NCI-H2029 (cell line): ENCODE data around the gene TMEM232.
"Not testable (repeated sequence)": the region's sequence is repeated elsewhere in the genome, so short reads cannot be mapped to it uniquely, and the experiment has no call there.

ENCODE experiments used
- DNase-seq: peaks from one replicate; lab custom pipeline; 2025; lab: John Stamatoyannopoulos, UW

The TMEM232 gene

DNA sequence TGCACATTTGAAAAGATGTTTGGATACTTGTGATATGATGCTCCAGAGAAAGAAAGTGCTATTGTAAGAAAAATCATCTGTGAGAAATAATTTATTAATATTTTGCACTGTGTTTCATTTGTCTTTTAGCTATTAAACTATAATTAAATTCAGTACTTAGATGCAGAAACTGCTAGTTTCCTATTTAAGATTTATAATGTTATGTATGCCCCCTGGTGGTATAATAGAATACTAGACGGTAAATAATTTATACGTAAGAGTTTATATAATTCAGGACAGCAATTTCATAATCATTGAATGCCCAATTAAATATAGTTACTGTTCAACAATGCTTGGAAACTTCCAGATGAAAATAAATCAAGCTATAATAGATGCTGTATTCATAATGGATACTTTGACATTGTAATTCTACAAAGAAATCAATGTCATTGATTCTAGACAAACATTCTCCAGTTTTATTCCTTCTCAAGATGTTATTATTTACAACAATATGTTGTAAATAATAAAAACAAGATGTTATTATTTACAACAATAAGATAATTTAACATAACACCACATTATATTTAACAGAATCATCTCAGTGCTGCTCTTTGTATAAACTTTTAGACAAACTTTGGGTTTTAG is 101.0 kb downstream of the TMEM232 start:
- peak; percentile 6 for DNase-seq

DNA sequence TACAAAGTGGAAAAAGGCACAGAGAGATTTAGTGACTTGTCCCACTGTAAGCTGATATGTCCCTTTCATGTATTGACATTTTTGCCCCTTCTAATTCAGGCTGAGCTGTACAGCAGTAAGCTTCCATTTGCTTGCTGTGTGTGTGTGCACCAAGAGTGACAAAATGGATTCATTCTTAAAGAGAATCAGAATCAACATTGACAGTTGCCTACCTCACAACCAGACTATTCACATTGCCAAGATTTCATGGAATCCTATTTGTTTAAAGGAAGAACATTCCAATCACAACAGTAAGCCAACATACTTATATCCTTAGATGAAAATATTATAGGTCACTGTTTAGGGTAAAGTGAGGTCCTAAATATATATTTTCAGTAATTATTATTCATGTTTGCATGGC is 102.6 kb downstream of the TMEM232 start:
- DNase-seq, result no peak

DNA sequence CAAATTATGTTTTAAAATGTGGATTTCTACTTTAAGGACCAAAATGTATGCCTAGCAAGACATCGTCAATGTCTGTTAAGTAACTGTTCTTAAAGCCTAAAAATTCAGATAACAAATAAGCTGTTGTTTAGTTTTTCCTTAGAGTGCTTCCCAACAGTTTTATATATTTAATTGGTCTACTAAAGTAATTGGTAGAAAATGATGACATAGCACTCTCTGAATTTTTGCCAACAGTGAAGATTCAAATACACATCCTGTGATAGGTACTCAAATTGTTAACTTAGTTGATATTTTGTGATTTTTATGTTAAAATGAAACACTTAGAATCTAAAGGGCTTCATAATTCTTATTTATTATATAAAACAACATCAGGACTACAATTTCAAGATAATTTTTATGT is 107.5 kb downstream of the TMEM232 start:
- no peak for DNase-seq

DNA sequence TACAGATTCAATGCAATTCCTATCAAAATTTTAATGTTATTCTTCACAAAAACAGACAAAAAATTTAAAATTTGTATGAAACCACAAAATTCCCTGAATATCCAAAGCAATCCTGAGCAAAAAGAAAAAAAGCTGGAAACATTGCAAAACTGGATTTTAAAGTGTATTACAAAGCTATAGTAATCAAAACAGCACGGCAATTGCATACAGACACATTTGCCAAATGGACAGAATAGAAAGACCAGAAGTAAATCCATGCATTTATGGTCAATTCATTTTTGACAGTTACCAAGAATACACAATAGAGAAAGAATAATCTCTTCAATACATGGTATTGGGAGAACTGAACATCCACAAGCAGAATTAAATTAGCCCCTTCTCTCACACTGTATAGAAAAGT is 110.5 kb downstream of the TMEM232 start:
- DNase-seq, result no peak

DNA sequence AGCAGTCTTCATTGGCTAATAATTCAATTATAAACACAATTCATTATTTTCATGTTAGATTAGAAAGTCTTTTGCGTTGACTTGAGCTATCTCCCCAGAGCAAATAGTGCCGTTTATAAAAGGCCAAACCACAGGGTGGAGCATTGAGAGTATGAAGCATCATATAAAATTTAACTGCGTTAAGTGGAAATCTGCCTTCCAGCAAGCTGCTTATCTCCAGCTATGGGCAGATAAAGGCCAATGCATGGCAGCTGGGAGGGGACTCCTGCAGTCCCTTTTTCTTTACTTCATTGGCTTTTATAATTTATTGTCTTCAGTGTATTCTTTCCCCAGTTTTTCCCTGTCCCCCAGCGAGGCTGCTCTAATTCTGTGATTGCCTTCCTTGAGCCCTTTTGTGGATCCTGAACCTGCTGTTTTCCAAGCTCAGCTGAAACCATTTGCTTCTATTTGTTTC is 113.7 kb downstream of the TMEM232 start:
- DNase-seq, result no peak

DNA sequence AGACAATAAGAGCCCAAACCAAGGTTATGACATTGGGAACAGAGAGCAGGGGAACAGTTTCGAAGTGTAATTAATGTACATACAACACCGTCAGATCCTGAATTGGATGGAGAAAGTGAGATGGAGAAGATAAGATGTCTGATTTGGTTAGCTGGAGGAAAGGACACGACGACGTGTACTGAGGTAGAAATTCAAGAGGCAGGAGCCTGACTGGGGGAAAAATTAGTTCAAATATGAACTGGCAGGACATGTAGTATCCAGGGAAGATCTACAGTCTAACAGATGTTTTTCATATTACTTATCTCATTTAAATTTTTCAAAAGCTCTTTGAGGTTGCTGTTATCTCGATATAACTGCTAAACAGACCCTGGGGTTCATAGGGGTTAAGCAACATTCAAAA is 114.7 kb downstream of the TMEM232 start:
- DNase-seq, result no peak

DNA sequence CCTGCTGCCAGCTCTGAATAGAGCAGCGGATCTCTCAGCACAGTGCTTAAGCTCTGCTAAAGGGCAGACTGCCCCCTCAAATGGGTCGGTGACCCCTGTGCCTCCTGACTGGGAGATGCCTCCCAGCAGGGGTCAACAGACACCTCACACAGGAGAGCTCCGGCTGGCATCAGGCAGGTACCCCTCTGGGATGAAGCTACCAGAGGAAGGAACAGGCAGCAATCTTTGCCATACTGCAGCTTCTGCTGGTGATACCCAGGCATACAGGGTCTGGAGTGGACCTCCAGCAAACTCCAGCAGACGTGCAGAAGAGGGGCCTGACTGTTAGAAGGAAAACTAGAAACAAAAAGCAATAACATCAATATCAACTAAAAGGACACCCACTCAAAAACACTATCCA is 131.6 kb downstream of the TMEM232 start:
- DNase-seq, result no peak

DNA sequence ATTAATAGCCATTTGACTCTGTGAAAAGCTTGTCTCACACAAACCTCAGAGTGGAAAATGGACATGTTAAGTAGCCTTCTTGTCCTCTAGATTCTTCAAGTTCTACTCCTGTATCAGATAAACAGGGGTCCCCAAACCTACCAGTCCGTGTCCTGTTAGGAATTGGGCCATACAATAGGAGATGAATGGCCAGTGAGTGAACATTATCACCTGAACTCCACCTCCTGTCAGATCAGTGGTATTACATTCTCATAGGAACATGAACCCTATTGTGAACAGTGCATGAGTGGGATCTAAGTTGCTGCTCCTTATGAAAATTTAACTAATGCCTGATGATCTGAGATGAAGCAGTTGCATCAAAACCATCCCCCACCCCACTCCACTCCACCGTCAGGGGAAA is 136.3 kb downstream of the TMEM232 start:
- DNase-seq, result no peak

DNA sequence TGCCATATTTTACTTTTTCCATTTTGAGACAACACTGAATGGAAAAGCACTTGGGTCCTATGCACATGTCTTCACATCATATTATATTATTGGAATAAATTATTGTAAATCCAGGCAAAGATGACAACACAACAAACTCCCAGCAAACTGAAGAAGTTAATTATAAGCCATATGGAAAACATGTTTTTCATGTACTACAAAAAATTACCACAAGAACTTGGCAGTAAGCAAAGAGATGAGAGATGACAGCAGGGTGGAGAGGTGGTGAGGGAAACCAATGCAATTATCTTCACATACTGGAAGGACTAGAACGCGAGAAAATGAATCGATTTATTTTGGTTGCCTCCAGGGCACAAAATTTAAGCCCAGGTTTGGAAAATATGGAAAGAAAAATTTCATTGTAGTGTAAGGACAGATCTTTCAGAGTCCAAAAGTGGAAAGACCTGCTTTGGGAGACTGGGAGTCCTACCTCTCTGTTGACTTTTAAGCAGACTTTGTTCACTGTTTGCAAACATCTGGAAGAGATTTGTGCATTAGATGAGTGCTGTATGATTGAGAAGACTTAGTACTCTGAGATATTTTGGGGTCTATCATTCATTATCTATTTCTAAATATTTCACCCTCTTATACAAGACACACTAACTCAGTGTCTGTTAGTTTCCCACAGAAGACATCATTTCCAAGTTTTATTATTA is 138.0 kb downstream of the TMEM232 start:
- DNase-seq, result no peak

DNA sequence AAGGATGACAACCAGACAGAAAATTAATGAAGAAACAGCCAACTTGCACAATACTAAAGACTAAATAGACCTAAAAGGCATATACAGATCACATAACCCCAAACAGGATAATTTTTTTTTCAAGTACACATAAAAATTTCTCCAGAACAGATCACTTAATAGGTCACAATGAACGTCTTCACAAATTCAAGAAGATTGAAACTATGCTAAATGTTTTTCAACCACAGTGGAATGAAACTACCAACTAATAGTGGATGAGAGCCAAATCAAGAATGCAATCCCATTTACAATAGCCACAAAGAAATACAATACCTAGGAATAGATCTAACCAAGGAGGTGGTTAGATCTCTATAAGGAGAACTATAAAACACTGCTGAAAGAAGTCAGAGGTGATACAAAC is 145.8 kb downstream of the TMEM232 start:
- no peak for DNase-seq

DNA sequence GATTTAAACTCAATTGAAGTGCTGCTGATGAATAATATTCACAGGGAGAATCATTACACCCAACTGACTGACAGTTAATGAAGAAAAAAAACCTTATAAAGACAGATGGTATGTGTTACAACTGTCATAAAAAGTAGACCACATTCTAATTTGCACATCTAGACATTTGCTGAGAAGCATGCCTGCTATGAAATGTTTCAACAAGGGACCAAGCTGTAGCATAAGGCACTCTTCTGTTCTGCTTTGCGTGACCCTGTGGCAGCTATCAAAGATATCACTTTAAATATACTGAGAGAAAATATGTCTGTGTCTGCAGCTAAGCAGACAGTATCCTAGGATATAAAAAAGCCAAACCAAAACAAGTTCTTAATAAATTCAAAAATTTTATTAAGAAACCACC is 153.7 kb downstream of the TMEM232 start:
- DNase-seq, result no peak

DNA sequence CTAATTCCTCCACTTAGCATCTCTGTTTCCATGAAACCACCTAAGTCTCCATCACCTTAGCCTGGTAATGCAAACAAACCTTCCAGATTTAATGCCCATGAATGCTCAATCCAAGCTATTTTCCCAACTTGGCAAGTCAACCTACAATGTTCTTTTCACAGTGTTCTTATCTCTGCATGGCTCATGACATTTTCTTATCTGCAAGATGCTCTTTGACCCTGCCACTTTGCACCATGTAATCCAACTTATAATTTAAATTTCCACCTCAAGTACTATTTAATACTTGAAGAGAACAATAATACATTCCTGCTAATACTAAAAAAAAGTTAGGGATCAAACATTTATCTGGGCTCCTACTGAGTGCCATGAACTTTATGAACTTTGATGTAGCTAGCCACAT is 164.3 kb downstream of the TMEM232 start:
- DNase-seq, result no peak

DNA sequence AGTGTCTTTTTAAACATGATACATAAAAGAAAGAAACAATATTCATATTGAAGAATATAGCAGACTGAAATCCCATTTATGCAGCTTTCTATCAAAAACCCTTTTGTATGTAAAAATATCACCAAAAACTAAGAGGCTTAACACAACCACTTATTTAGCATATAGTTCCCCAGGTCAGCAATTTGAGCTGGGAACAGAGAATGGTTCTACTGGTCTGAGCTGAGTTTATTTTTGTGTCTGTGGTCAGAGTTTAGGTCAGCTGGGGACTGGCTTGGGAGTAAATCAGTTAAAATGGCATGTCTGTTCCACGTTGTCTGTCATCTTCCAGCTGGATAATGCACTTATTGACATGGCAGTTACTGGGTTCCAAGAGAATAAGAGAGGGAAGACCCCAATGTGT is 165.0 kb downstream of the TMEM232 start:
- no peak for DNase-seq

DNA sequence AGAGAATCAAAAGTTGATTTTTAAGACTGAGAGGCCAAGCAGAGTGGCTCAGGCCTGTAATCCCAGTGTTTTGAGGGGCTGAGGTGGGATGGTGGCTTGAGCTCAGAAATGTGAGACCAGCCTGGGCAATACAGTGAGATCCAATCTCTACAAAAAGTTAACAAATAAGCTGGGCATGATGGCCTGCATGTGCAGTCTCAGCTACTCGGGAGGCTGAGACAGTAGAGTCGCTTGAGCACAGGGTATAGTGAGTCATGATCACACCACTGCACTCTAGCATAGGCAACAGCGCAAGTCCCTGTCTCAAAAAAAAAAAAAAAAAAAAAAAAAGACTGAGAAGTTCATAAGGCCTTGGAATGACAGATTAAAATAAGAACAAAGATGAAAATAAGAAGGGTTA is 177.2 kb downstream of the TMEM232 start:
- no peak for DNase-seq

DNA sequence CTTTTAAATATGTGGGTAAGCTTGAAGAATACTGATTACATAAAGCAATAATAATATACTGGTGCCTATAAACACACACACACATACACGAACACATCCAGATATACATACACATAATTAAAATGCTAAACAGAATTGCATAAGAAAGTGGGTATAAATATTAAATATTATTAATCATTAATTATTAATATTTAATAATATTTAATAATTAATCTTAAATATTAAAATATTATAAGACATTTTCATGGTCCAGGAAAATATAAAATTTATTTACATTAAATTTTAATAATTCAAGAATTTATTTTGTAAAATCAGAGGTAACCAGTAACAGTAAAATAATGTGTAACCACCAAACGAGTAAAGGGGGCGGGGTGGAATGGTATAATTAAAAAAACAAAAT is 178.3 kb downstream of the TMEM232 start:
- no peak for DNase-seq

DNA sequence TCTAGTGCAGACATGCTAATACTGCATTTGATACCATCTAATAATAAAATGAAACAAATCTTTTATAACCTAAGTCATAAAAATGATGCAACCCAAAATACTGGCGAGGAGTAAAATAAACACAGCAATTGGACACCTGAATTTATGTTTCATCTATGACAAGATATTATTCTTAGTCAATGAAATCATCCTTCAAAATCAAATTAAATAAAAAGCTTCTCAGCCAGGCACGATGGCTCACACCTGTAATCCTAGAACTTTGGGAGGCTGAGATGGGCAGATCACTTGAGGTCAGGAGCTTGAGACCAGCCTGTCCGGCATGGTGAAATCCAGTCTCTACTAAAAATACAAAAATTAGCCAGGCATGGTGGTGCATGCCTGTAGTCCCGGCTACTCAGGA is 179.0 kb downstream of the TMEM232 start:
- DNase-seq, result no peak

DNA sequence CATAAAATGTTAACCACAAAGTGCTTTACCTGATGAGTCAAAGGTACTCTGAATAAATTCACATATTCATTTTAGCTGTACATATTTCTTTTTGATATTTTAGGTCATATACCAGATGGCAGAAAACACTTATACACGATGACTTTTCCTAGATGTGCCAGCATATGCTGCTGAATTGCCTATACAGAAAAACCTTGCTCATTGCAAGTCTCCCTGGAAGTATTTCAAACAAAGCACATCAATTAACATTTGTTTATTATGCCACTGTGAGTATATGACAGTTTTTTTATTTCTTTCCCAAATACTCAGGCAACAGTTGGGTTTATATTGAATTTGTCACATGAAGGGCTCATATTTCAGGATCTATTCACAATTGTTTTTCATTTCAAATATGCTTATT is 180.8 kb downstream of the TMEM232 start:
- no peak for DNase-seq

DNA sequence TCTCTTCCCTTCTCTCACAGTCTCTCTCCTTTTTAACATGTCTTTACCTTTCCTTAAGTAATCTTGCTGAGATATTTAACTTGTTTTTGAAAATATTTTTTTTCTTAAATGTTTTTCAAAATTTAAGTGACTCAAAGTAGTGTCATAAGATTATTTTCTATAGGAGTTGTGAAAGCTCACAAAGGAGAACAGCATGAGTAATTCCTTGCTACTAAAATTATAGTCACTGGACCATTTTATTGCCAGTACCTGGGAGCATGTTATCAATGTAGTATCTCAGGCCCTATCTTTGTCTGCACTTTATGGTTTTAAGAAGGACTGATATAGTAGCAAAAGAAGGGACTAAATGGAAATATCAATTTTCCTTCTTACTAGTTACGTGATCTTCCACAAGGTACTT is 181.9 kb downstream of the TMEM232 start:
- DNase-seq, result no peak

DNA sequence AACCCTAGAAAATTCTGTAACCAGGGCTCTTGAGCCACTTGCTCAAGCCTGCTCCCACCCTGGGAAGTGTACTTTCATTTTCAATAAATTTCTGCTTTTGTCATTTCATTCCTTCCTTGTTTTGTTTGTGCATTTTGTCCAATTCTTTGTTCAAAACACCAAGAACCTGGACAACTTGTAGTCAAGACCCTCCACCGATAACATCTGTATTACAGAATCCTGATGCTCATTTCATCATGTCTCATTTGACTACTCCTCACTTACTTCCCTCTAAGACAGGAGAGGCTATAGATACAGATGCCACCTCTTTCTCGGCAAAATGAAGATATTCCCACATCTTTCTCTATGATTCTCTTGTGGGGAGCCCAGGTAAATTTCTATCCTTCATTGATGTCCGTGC is 183.5 kb downstream of the TMEM232 start:
- DNase-seq, result no peak

DNA sequence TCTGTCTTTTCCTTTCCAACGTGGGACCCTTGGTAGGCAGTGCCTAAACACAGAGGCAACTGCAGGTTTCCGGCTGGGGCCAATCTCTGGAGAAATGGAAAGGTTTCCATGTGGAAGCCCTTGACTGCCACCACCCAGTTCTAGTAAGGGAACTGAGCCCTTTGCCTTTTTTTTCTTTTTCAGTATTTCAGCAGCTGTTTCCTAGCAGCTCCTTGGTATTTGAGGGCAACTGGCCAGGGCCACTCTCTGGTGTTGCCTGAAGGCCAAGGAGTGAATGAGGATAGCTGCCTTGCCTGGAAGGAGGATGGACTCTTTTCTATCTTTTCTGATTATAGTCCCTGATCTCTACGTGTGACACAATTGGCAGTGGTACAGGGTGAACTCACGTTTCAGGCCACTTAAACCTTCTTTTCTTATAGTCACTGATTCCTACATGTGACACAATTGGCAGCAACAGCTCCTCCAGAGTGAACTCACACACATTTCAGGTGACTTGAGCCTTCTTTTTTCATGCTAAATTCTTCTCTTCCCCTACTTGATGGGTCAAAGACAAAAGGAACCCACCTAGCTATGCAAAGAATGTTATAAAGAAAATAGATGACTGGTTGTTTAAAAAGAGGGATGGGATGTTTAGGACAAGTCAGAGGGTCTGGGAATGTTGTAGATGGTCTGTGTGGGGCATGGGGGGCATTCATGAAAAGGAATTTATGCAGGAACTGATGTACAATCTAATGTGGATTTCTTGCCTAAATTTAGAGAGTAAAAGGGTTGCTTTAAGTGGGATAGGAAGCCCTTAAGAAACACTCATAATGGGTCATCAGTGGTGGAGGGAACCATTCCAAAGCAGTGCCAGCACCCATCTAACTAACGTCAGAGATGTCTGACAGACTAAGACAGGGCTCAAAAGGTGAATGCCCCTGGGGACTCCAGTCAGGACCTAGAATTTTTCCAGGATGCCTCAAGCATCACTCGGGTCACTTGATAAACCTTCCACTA is 190.1 kb downstream of the TMEM232 start:
- DNase-seq, result no peak

DNA sequence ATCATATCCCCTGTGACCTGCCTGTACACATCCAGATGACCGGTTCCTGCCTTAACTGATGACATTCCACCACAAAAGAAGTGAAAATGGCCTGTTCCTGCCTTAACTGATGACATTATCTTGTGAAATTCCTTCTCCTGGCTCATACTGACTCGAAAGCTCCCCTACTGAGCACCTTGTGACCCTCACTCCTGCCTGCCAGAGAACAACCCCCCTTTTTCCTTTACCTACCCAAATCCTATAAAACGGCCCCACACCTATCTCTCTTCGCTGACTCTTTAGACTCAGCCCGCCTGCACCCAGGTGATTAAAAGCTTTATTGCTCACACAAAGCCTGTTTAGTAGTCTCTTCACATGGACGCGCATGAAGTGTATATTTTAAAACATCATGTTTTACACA is 191.3 kb downstream of the TMEM232 start:
- DNase-seq, result not testable (repeated sequence)

DNA sequence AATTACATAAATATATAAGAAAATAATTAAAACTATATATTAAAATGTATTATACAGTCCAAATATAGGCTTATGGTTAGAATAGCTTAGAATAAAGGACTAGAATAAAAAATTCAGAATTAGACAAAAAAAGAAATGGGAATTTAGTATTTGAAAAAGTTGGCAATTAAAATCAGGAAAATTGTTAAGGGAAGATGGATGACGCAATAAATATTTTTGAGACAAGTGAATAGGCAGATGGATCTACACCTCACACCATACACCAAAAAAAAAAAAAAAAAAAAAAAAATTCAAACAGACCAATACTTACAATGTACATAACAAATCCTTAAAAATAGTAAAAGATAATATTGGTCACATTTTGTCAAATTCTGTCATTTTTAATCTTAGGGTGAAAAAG is 200.7 kb downstream of the TMEM232 start:
- no peak for DNase-seq

DNA sequence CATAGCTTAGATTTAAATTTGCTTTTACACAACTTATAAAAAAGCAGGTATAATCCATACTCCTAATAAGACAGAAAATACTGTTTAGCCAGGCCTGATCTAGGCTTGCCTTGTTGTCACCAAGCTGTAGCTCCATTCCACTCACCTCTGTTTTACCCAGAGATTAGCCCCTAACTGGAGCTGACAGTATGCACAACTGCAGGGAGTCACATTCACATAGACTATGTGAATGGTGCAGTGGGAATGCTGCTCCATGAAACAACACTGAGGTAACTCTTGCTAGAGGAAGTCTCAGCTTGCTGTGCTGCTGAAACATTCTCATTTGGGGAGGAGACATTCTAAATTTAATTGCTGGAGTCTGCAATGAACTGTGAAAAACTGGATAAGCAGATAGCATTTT is 209.1 kb downstream of the TMEM232 start:
- no peak for DNase-seq
